Lung (tissue), 12 donors: ENCODE results near the gene SLC35E1. TPM values are rescaled to one million over a fixed set of nuclear protein-coding genes. Genes with fewer than 3 reads are reported as not detected.
"Not testable (repeated sequence)": the region's sequence is repeated elsewhere in the genome, so short reads cannot be mapped to it uniquely, and the experiment has no call there.

ENCODE experiments used
- ATAC-seq: fragments of 200-7000 bp; cut with Tn5 transposase; one replicate; pipeline ENCODE4 v1.9.1; 2020; ENCODE audit warnings: moderate number of reproducible peaks; ENCODE audit not compliant: insufficient read depth, low FRiP score
- DNase-seq, 3 donors: peaks; one replicate each; pipeline ENCODE4 v3.0.0-alpha.2; 2013 to 2017
- H3K27ac ChIP-seq, 2 donors: one replicate each; pipeline ENCODE4 v1.5.1; 2013; ENCODE audit warnings: mild to moderate bottlenecking in 2 of 2, moderate library complexity in 2 of 2, control low read depth in 1 of 2, inconsistent platforms in 1 of 2, low read depth in 1 of 2, low read length in 1 of 2
- H3K27me3 ChIP-seq, 3 donors: one replicate each; pipeline ENCODE4 v1.5.1; 2013; ENCODE audit warnings: low read length in 2 of 3; ENCODE audit not compliant: control insufficient read depth in 3 of 3, insufficient read depth in 3 of 3
- H3K36me3 ChIP-seq, 4 donors: one replicate each; pipeline ENCODE4 v1.5.1; 2013; ENCODE audit warnings: low read length in 4 of 4, mild to moderate bottlenecking in 1 of 4, moderate library complexity in 1 of 4; ENCODE audit not compliant: control insufficient read depth in 4 of 4, insufficient read depth in 4 of 4
- H3K4me1 ChIP-seq, 5 donors: one replicate each; pipeline ENCODE4 v1.5.1; 2013; ENCODE audit warnings: low read length in 5 of 5, mild to moderate bottlenecking in 2 of 5, moderate library complexity in 1 of 5; ENCODE audit not compliant: control insufficient read depth in 5 of 5, insufficient read depth in 5 of 5
- H3K4me3 ChIP-seq: one replicate; pipeline ENCODE4 v1.5.1; 2013; ENCODE audit warnings: mild to moderate bottlenecking, control low read depth, moderate library complexity
- H3K9ac ChIP-seq, 2 donors: one replicate each; pipeline ENCODE4 v1.5.1; 2013; ENCODE audit warnings: low read length in 2 of 2, control low read depth in 1 of 2; ENCODE audit not compliant: insufficient read depth in 1 of 2
- H3K9me3 ChIP-seq, 4 donors: one replicate each; pipeline ENCODE4 v1.5.1; 2013; ENCODE audit warnings: low read length in 3 of 4, mild to moderate bottlenecking in 1 of 4, moderate library complexity in 1 of 4; ENCODE audit not compliant: control insufficient read depth in 4 of 4, insufficient read depth in 3 of 4
- WGBS, 2 donors: extraction: QIAGEN DNeasy Blood & Tissue Kit; methylation state at CpG; one replicate each; pipeline ENCODE4 v1.1.7; 2013; 5-methylcytosine and 5-hydroxymethylcytosine counted together
- polyA plus RNA-seq, 2 donors: library from polyadenylated mRNA; stranded (reverse); fragments of 200-250 nt; gene quantifications; one replicate each; pipeline ENCODE4 v1.2.1, GENCODE V29; 2013
- total RNA-seq, 2 donors: library from RNA; depleted of rRNA in 1 of 2; stranded (reverse); fragments of >200 nt in 1 of 2; gene quantifications; one replicate each; pipeline ENCODE4 v1.2.1, GENCODE V29; 2014 to 2021
- TF ChIP-seq, protein P1 (sequence below): IDR thresholded peaks from 2 replicates; pipeline ENCODE4 v1.5.1; 2012; ENCODE audit warnings: mild to moderate bottlenecking; ENCODE audit errors: control extremely low read depth, extremely low read depth
- donor health status: control.
- donor health status: control.
- donor health status: Bipolar disorder and iron deficiency.
- donor health status: healthy.
- donor health status: DM: yes; HTN: yes; CAD: no.

Gene SLC35E1
- total and polyA plus RNA-seq, 4 donors, result 24.9 to 58.1 (median 33.3) TPM

DNA sequence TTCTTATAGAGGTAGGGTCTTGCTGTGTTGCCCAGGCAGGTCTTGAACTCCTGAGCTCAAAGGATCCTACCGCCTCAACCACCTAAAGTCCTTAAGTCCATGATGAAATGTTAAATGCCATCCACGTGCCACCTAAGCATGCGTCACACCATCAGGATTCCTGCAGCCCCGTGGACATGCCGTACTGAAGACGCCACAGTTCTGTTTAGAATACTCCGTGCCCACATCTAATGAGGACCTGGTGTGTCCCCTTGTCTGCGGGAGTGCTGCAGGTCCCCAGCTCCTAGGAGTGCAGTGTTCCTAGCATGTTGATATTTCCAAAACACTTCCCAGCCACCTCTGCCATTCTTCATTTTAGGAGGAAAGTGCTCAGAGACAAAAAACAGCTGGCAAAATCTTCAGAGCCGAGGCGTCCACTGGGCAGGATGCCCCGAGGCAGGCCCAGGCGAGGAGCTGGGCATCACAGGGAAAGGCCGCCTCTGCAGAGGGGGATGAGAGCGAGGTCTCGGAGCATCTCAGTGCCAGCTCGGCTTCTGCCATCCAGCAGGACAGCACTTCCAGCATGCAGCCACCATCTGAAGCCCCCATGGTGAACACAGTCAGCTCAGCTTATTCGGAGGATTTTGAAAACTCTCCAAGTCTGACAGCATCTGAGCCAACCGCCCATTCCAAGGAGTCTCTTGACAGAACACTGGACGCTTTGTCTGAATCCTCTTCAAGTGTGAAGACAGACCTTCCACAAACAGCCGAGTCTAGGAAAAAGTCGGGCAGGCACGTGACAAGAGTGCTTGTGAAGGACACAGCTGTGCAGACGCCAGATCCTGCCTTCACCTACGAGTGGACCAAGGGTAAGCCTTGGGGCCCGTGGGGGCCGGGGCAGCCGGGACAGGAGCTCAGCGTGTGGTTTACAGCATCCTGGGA lies 62.8 kb downstream of the SLC35E1 start:
- WGBS, 2 donors, result 83 to 87% methylated on average over 28 of the region's 28 CpGs
- Histone ChIP-seq H3K4me3 (no peak overlapping the region), H3K27me3 (no peaks in the 10 kb centered on the region), H3K4me1 (peaks cover 0 to 14% (median 7%) of the 10 kb centered on the region in 5 donors), H3K27ac (peak overlapping the region in 1 of 2 donors; percentile 26), H3K9ac (no peak overlapping the region), H3K36me3 (peaks cover 0 to 24% (median 13%) of the 10 kb centered on the region in 4 donors), H3K9me3 (no peaks in the 10 kb centered on the region)
- TF ChIP-seq, protein P1, sequence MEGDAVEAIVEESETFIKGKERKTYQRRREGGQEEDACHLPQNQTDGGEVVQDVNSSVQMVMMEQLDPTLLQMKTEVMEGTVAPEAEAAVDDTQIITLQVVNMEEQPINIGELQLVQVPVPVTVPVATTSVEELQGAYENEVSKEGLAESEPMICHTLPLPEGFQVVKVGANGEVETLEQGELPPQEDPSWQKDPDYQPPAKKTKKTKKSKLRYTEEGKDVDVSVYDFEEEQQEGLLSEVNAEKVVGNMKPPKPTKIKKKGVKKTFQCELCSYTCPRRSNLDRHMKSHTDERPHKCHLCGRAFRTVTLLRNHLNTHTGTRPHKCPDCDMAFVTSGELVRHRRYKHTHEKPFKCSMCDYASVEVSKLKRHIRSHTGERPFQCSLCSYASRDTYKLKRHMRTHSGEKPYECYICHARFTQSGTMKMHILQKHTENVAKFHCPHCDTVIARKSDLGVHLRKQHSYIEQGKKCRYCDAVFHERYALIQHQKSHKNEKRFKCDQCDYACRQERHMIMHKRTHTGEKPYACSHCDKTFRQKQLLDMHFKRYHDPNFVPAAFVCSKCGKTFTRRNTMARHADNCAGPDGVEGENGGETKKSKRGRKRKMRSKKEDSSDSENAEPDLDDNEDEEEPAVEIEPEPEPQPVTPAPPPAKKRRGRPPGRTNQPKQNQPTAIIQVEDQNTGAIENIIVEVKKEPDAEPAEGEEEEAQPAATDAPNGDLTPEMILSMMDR, result no peak
- DNase-seq (peak; percentile 78 to 90 (median 85)), ATAC-seq (no peak)

DNA sequence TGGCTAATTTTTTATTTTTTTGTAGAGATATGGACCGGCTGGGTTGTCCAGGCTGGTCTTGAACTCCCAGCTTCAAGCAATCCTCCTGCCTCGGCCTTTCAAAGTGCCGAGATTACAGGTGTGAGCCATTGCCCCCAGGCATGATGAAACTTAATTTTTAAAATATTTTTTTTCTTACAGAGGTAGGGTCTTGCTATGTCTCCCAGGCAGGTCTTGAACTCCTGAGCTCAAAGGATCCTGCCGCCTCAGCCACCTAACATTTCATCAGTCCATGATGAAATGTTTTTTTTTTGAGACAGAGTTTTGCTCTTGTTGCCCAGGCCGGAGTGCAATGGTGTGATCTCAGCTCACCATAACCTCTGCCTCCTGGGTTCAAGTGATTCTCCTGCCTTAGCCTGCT lies 63.7 kb downstream of the SLC35E1 start:
- peaks cover 6 to 26% (median 15%) of the 10 kb centered on the region in 4 donors for H3K36me3 ChIP-seq
- TF ChIP-seq, protein P1, result no peak
- no peak overlapping the region for H3K4me3 ChIP-seq
- H3K27me3 ChIP-seq, result no peaks in the 10 kb centered on the region
- ATAC-seq, result no peak
- no peaks in the 10 kb centered on the region for H3K9me3 ChIP-seq
- H3K4me1 ChIP-seq, result peaks cover 0 to 14% (median 7%) of the 10 kb centered on the region in 5 donors
- DNase-seq, result no peak
- H3K9ac ChIP-seq, result no peak overlapping the region
- no peak overlapping the region for H3K27ac ChIP-seq
- WGBS, 2 donors, result 94 to 96% methylated on average over 5 of the region's 5 CpGs

DNA sequence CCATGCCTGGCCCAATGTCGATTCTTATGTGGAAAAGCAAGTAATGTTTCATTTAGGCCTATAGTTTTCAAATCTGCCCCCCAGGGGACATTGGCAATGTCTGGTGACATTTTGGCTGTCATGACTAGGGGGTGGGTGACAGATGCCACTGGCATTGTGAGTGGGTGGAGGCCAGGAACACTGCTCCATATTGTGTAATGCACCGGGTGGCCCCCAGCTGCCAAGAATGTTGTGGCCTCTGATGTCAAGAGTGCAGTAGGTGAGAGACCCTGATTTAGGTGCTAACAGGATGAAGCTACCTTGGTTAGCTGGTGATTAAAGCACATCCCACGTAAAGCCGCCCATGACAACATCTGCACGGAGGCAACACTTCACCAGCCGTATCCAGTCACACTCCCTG lies 65.3 kb downstream of the SLC35E1 start:
- WGBS, 2 donors, result 84 to 90% methylated on average over 6 of the region's 6 CpGs

DNA sequence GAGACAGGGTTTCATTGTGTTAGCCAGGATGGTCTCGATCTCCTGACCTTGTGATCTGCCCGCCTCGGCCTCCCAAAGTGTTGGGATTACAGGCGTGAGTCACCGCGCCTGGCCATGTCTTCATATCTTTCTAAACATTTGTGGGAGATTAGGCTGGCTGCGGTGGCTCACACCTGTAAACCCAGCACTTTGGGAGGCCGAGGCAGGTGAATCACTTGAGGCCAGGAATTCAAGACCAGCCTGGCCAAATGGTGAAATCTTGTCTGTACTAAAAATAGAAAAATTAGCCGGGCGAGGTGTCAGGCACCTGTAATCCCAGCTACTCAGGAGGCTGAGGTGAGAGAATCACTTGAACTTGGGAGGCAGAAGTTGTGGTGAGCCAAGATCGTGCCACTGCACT lies 66.1 kb downstream of the SLC35E1 start:
- H3K9me3 ChIP-seq, DNase-seq, H3K27me3 ChIP-seq, H3K4me3 ChIP-seq, H3K9ac ChIP-seq, H3K27ac ChIP-seq, ATAC-seq: not testable (repeated sequence)
- H3K4me1 ChIP-seq, result peaks cover 0 to 14% (median 7%) of the 10 kb centered on the region in 5 donors
- WGBS, 2 donors, result 92 to 95% methylated on average over 11 of the region's 11 CpGs
- peaks cover 11 to 22% (median 21%) of the 10 kb centered on the region in 4 donors for H3K36me3 ChIP-seq

More for the DNA sequence above, 65.3 kb downstream of the SLC35E1 start:
- Histone ChIP-seq H3K4me3 (no peak overlapping the region), H3K4me1 (peaks cover 0 to 14% (median 7%) of the 10 kb centered on the region in 5 donors), H3K36me3 (peaks cover 11 to 22% (median 20%) of the 10 kb centered on the region in 4 donors), H3K9me3 (no peaks in the 10 kb centered on the region), H3K27ac (no peak overlapping the region), H3K27me3 (no peaks in the 10 kb centered on the region), H3K9ac (no peak overlapping the region)
- no peak for ATAC-seq
- TF ChIP-seq, protein P1, result no peak
- no peak for DNase-seq
